ENCODE data around the gene KIF6. TPM values are rescaled to one million over a fixed set of nuclear protein-coding genes. Genes with fewer than 3 reads are reported as not detected.
"Not testable (repeated sequence)": the region's sequence is repeated elsewhere in the genome, so short reads cannot be mapped to it uniquely, and the experiment has no call there.

The KIF6 gene
- total RNA-seq, 1 donor from 2014 or later, result 1.5 TPM

DNA sequence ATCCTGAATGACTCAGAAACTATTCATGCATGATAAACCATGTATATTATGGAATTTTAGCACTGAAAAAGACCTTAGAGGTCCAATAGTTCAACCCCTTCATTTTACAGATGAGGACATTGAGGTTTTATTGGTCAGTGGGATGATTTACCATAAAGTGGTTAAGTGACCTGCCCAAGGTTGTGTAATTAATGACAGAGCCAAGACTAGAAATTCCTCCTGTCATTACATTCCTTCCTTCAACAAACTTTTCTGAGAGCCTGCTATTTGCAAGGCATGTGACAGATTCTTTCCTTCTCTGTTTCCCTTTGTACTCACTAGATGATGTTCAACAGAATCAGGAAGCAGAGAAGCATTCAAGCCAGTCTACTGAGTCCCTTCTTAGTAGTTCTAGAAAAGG is 232.0 kb downstream of the KIF6 start:
- Mint-ChIP-seq H3K4me1 (peaks cover 9% of the 10 kb centered on the region), H3K9me3 (no peaks in the 10 kb centered on the region), H3K4me3 (no peak overlapping the region)

DNA sequence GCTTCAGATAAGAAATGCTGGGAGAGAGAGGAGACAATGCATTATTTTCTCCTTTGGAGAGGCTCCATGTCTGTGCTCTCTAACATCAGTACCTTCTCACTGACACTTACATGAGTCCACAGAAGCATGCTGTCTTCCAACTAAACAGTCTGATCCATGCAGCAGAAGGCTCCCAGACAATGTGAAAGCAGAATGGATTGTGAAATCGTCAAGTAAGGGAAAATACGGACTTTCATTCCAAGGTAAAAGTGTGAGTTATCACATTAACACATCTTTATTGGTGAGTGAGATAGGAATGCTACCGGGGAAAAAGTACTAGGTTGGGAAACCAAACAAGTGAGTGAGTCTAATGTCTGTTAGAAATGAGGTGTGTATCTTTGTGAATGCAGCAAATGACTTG is 235.1 kb downstream of the KIF6 start:
- H3K27me3 Mint-ChIP-seq (ENCODE audit: low read depth), result no peaks in the 10 kb centered on the region
- H3K4me3 Mint-ChIP-seq, result no peak overlapping the region
- no peak for DNase-seq (ENCODE audit: low read depth, low spot score)
- TF ChIP-seq, protein P1, sequence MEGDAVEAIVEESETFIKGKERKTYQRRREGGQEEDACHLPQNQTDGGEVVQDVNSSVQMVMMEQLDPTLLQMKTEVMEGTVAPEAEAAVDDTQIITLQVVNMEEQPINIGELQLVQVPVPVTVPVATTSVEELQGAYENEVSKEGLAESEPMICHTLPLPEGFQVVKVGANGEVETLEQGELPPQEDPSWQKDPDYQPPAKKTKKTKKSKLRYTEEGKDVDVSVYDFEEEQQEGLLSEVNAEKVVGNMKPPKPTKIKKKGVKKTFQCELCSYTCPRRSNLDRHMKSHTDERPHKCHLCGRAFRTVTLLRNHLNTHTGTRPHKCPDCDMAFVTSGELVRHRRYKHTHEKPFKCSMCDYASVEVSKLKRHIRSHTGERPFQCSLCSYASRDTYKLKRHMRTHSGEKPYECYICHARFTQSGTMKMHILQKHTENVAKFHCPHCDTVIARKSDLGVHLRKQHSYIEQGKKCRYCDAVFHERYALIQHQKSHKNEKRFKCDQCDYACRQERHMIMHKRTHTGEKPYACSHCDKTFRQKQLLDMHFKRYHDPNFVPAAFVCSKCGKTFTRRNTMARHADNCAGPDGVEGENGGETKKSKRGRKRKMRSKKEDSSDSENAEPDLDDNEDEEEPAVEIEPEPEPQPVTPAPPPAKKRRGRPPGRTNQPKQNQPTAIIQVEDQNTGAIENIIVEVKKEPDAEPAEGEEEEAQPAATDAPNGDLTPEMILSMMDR (conservative IDR thresholded peaks at IDR 0.05), result no peak
- no peak overlapping the region for H3K27ac Mint-ChIP-seq (ENCODE audit: unreplicated experiment)
- H3K36me3 Mint-ChIP-seq (ENCODE audit: low read depth), result no peaks in the 10 kb centered on the region
- H3K4me1 Mint-ChIP-seq, result no peaks in the 10 kb centered on the region
- H3K9me3 Mint-ChIP-seq, result no peaks in the 10 kb centered on the region

More for the DNA sequence above, 232.0 kb downstream of the KIF6 start:
- no peak for DNase-seq (ENCODE audit: low read depth, low spot score)
- Mint-ChIP-seq H3K27me3 (ENCODE audit: low read depth) (no peaks in the 10 kb centered on the region), H3K36me3 (ENCODE audit: low read depth) (no peaks in the 10 kb centered on the region), H3K27ac (ENCODE audit: unreplicated experiment) (no peak overlapping the region)
- TF ChIP-seq, protein P1 (conservative IDR thresholded peaks at IDR 0.05), result no peak

DNA sequence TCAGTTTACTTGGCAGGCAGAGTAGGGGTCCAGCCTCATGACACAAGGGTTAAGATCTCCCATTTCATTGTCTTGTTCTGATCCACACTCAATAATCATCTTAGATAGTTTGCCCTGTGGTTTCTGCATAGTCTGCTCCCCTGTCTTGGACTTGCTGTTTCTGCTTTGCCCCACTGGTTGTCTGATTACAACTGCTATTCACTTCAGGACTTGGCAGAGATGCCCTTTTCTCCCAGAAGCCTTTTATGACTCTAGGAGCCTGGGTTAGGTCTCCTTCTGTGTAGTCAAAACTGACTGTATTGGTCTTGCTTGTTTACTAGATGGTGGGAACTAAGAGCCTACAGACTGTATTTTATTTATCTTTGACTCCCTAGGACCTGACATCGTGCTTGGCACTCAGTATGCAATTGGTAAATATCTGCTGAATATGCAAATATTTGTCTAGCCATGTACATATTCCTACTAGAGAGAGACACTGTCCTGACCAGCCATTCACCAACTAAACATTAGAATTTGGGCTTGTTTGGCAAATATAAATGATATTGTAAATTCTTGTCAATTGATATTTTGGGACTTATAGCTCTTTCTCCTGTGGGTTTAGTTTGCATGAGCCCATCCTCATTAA is 236.8 kb downstream of the KIF6 start:
- TF ChIP-seq, protein P1 (conservative IDR thresholded peaks at IDR 0.05), result no peak
- no peak overlapping the region for H3K27ac Mint-ChIP-seq (ENCODE audit: unreplicated experiment)
- H3K4me3 Mint-ChIP-seq, result no peak overlapping the region
- no peaks in the 10 kb centered on the region for H3K27me3 Mint-ChIP-seq (ENCODE audit: low read depth)
- no peak for DNase-seq (ENCODE audit: low read depth, low spot score)
- no peaks in the 10 kb centered on the region for H3K36me3 Mint-ChIP-seq (ENCODE audit: low read depth)
- no peaks in the 10 kb centered on the region for H3K4me1 Mint-ChIP-seq
- no peaks in the 10 kb centered on the region for H3K9me3 Mint-ChIP-seq

DNA sequence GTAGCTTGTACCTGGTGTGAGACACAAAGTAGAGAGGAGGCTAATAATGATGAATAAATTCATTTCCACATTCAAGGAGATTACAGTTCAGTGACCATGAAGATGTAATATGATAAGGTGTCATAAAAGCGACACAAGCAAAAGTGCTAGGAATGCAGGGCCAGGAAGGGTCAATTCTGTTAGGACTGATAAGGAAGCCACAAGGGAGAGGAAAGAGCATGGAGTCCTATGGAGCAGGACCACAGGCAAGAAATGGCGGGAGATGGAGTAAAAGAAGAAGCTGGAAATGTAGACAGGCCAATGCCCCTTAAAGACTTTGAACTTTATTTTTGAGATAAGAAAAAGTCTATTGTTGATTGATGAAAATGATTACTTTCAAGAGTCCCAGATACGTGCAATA is 240.9 kb downstream of the KIF6 start:
- TF ChIP-seq, protein P1 (conservative IDR thresholded peaks at IDR 0.05), result no peak
- Mint-ChIP-seq H3K27me3 (ENCODE audit: low read depth) (no peaks in the 10 kb centered on the region), H3K9me3 (peaks cover 9% of the 10 kb centered on the region), H3K36me3 (ENCODE audit: low read depth) (no peaks in the 10 kb centered on the region), H3K27ac (ENCODE audit: unreplicated experiment) (no peak overlapping the region), H3K4me3 (no peak overlapping the region), H3K4me1 (no peaks in the 10 kb centered on the region)
- DNase-seq (ENCODE audit: low read depth, low spot score), result no peak

DNA sequence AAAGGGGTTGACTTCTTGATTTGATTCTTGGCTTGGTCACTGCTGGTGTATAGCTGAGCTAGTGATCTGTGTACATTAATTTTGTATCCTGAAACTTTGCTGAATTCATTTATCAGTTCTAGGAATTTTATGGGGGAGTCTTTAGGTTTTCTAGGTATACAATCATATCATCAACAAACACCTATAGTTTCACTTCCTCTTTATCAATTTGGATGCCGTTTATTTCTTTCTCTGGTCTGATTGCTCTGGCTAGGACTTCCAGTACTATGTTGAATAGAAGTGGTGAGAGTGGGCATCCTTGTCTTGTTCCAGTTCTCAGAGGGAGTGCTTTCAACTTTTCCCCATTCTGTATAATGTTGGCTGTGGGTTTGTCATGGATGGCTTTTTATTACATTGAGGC is 245.4 kb downstream of the KIF6 start:
- not testable (repeated sequence) for H3K27me3 Mint-ChIP-seq (ENCODE audit: low read depth); H3K36me3 Mint-ChIP-seq (ENCODE audit: low read depth); H3K4me3 Mint-ChIP-seq

DNA sequence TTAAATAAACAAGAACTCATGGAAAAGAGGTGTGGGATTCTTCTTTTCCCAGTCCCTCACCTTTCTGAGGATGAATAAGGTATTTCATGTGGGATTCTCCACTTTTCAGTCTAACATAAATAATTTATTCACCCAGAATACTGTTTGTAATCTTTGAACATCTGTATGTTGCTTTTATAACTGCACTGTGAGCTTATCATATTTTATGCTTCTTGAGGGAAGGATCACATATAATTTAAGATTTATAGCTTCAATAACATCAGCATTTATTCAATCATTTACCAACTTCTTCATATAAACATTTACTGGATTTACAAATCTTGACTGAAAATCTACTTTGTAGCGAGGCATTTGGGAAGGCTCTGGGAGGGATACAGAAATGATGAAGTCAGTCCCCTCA is 248.5 kb downstream of the KIF6 start:
- no peaks in the 10 kb centered on the region for H3K4me1 Mint-ChIP-seq
- H3K36me3 Mint-ChIP-seq (ENCODE audit: low read depth), result no peaks in the 10 kb centered on the region
- peaks cover 18% of the 10 kb centered on the region for H3K9me3 Mint-ChIP-seq
- no peak overlapping the region for H3K4me3 Mint-ChIP-seq
- H3K27ac Mint-ChIP-seq (ENCODE audit: unreplicated experiment), result no peak overlapping the region
- TF ChIP-seq, protein P1 (conservative IDR thresholded peaks at IDR 0.05), result no peak
- no peaks in the 10 kb centered on the region for H3K27me3 Mint-ChIP-seq (ENCODE audit: low read depth)
- DNase-seq (ENCODE audit: low read depth, low spot score), result no peak

More for the DNA sequence above, 245.4 kb downstream of the KIF6 start:
- peaks cover 18% of the 10 kb centered on the region for H3K9me3 Mint-ChIP-seq
- H3K4me1 Mint-ChIP-seq; H3K27ac Mint-ChIP-seq (ENCODE audit: unreplicated experiment); DNase-seq (ENCODE audit: low read depth, low spot score): not testable (repeated sequence)
